Thyroid gland (tissue), 4 donors: Measurements from ENCODE around the gene APOH. TPM values are rescaled to one million over a fixed set of nuclear protein-coding genes. Genes with fewer than 3 reads are reported as not detected.
A peak's percentile ranks its signal among the peaks of the same experiment; 100 is the strongest.

Source experiments
- DNase-seq, 2 donors: peaks; one replicate each; pipeline ENCODE4 v3.0.0-alpha.2; 2019
- H3K27ac ChIP-seq, 3 donors: fragments of 200-600 bp; sonication (generic); 1 replicate in 2 of 3; 2 replicates in 1 of 3; pipeline ENCODE4 v1.5.1; 2016 to 2019; ENCODE audit warnings: mild to moderate bottlenecking in 1 of 3, moderate library complexity in 1 of 3
- H3K27me3 ChIP-seq: fragments of 200-600 bp; sonication (generic); one replicate; pipeline ENCODE4 v1.5.1; 2019
- H3K36me3 ChIP-seq, 2 donors: fragments of 200-600 bp; sonication (generic); one replicate each; pipeline ENCODE4 v1.5.1; 2016 to 2019
- H3K4me1 ChIP-seq, 2 donors: fragments of 200-600 bp; sonication (generic); one replicate each; pipeline ENCODE4 v1.5.1; 2017 to 2019
- H3K4me3 ChIP-seq, 3 donors: fragments of 200-600 bp; sonication (generic); replicated peaks in 1 of 3; 1 replicate in 2 of 3; 2 replicates in 1 of 3; pipeline ENCODE4 v1.5.1; 2016; ENCODE audit warnings: mild to moderate bottlenecking in 1 of 3
- H3K9me3 ChIP-seq: fragments of 200-600 bp; sonication (generic); one replicate; pipeline ENCODE4 v1.5.1; 2017
- POLR2A ChIP-seq, 2 donors: fragments of 450-650 bp; IDR thresholded peaks; one replicate each; pipeline ENCODE4 v1.6.1; 2017; ENCODE audit warnings: antibody characterized with exemption in 2 of 2, mild to moderate bottlenecking in 2 of 2, moderate library complexity in 1 of 2
- WGBS, 2 donors: methylation state at CpG; one replicate each; pipeline ENCODE4 v1.1.5; 2017; 5-methylcytosine and 5-hydroxymethylcytosine counted together
- intact Hi-C: fragments of 100-400 bp; cut with DNase I; formaldehyde crosslinking; loops from one replicate; pipeline ENCODE4 v1.15.1; 2023
- total RNA-seq, 4 donors: library from RNA; depleted of rRNA; stranded (reverse); fragments of >200 nt; gene quantifications; one replicate each; pipeline ENCODE4 v1.2.3, GENCODE V29; 2016
- TF ChIP-seq, protein P1 (sequence below), 6 experiments: fragments of 200-600 bp in 3 of 6; fragments of 450-650 bp in 3 of 6; sonication (generic) in 3 of 6; IDR thresholded peaks; one replicate each; pipeline ENCODE4 v1.5.1; 2016 to 2019; ENCODE audit warnings: antibody characterized with exemption in 6 of 6, mild to moderate bottlenecking in 2 of 6, inconsistent platforms in 1 of 6, moderate library complexity in 1 of 6

Gene APOH
- total RNA-seq, 4 donors from 2014 or later, result not detected

DNA sequence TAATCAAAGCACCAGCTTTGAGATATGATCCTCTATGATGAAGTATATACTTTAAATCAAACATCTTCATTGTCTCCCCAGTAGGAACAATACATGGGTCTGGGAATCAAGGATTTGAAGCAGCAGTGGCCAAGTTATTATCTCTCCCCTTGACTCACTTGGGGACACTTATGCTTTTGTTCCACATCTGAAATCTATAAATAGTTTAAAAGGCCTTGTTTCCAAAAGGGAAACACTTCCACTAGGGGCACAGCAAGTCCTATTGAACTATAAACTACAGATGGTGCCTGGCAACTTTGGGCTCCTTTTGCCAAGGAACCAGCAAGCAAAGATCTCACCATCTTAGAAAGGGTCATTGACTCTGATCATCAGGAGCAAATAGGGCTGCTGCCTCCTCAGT, 21.3 kb downstream of the APOH start:
- no peak for DNase-seq
- intact Hi-C loops, result no loop called here
- no peak for TF ChIP-seq POLR2A (IDR thresholded peaks at IDR 0.05)
- H3K4me1 ChIP-seq, result no peaks in the 10 kb centered on the region
- no peak overlapping the region for H3K27ac ChIP-seq
- no peaks in the 10 kb centered on the region for H3K27me3 ChIP-seq
- no peaks in the 10 kb centered on the region for H3K36me3 ChIP-seq
- no peaks in the 10 kb centered on the region for H3K9me3 ChIP-seq
- no peak overlapping the region for H3K4me3 ChIP-seq

DNA sequence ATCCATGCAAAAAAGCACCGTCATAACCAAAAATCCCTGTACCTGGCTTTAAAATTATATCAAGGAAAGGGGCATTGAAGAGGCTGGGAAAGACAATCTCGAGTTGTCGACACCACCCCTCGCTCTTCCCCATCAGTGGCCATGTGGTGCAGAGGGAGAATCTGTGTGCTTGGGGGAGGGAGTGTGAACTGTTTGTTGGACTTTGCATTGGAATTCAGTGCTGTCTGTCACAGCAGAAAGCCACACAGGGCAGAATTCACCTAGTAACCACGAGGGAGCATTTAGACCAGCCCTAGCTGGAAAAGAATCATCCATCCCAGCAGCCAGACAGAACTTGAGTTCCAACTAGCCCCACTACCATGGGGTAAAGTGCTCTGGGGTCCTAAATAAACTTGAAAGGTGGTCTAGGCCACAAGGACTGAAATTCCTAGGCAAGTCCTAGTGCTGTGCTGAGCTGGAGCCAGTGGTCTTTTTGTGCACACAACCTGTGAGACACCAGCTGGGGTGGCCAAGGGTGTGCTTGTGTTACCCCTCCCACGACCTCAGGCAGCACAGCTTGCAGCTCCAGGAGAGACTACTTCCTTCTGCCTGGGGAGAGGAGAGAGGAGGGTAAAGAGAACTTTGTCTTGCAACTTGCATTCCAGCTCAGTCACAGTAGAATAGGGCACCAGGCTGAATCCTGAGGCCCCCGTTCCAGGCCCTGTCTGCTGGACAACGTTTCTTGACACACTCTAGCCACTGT, 25.8 kb downstream of the APOH start:
- no peak for DNase-seq
- Histone ChIP-seq H3K27ac (no peak overlapping the region), H3K36me3 (no peaks in the 10 kb centered on the region), H3K4me1 (no peaks in the 10 kb centered on the region), H3K9me3 (no peaks in the 10 kb centered on the region), H3K27me3 (no peaks in the 10 kb centered on the region), H3K4me3 (no peak overlapping the region)
- intact Hi-C loops, result no loop called here
- WGBS, 2 donors, result 86% methylated on average over 8 of the region's 8 CpGs
- TF ChIP-seq, protein P1, sequence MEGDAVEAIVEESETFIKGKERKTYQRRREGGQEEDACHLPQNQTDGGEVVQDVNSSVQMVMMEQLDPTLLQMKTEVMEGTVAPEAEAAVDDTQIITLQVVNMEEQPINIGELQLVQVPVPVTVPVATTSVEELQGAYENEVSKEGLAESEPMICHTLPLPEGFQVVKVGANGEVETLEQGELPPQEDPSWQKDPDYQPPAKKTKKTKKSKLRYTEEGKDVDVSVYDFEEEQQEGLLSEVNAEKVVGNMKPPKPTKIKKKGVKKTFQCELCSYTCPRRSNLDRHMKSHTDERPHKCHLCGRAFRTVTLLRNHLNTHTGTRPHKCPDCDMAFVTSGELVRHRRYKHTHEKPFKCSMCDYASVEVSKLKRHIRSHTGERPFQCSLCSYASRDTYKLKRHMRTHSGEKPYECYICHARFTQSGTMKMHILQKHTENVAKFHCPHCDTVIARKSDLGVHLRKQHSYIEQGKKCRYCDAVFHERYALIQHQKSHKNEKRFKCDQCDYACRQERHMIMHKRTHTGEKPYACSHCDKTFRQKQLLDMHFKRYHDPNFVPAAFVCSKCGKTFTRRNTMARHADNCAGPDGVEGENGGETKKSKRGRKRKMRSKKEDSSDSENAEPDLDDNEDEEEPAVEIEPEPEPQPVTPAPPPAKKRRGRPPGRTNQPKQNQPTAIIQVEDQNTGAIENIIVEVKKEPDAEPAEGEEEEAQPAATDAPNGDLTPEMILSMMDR (IDR thresholded peaks at IDR 0.05), result no peak
- no peak for TF ChIP-seq POLR2A (IDR thresholded peaks at IDR 0.05)

DNA sequence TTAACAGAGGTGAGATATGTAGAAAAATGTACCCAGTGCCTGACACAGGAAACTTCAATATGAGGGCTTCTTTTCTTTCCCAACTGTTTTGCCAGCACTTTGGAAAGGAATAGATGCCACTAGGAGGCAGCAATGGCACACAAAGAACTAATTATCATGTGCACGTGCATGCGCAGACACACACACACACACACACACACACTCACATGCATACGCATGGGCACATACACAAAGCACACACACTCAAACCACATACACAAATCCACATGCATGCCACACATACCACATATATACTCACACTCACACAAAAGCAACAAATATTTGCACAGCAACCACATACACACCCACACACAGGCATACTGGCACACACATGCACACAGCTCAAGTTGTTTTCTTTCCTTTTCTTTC, 28.5 kb downstream of the APOH start:
- Histone ChIP-seq H3K9me3 (no peaks in the 10 kb centered on the region), H3K27ac (no peak overlapping the region), H3K4me1 (no peaks in the 10 kb centered on the region), H3K36me3 (no peaks in the 10 kb centered on the region), H3K27me3 (no peaks in the 10 kb centered on the region), H3K4me3 (no peak overlapping the region)
- peak; percentile 29 to 34 for DNase-seq
- intact Hi-C loops, result no loop called here
- 10% methylated on average over 3 of the region's 3 CpGs for WGBS, 2 donors
- no peak for TF ChIP-seq POLR2A (IDR thresholded peaks at IDR 0.05)
- TF ChIP-seq, protein P1 (IDR thresholded peaks at IDR 0.05), result peak in 4 of 6 experiments; percentile 25 to 70 (median 47)

DNA sequence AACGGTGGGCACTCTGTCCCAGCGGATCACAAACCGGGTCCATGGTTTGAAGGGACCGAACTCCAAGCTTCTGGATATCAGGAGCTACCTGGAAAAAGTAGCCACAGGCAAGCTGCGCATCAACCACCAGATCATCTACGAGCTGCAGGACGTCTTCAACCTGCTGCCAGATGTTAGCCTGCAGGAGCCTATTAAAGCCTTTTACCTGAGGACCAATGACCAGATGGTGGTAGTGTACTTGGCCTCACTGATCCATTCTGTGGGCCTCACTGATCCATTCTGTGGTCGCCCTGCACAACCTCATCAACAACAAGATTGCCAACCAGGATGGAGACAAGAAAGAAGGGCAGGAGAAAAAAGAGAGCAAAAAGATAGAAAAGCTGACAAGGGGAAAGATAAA, 31.0 kb downstream of the APOH start:
- Histone ChIP-seq H3K4me3 (no peak overlapping the region), H3K9me3 (no peaks in the 10 kb centered on the region), H3K27me3 (no peaks in the 10 kb centered on the region), H3K36me3 (no peaks in the 10 kb centered on the region), H3K27ac (no peak overlapping the region), H3K4me1 (no peaks in the 10 kb centered on the region)
- TF ChIP-seq, protein P1 (IDR thresholded peaks at IDR 0.05), result no peak
- no peak for TF ChIP-seq POLR2A (IDR thresholded peaks at IDR 0.05)
- WGBS, 2 donors, result 92 to 96% methylated on average over 8 of the region's 8 CpGs
- intact Hi-C loops, result no loop called here
- DNase-seq, result no peak

DNA sequence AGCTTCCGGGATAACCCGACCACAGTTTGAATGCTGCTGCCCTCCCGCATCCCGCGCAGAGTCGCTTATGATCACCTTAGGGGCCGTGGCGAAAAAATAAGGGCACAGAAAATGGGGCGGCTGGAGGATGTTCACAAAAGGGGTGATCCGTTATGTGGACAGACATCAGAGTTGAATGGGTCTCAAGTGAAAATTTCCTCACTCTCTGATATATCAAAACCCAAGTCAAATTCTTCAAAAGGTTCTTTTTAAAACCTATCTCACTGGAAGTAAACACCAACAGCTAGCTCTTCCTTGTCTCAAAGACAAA, 36.9 kb downstream of the APOH start:
- DNase-seq, result no peak
- Histone ChIP-seq H3K36me3 (no peaks in the 10 kb centered on the region), H3K27ac (peak overlapping the region in 2 of 3 donors; percentile 30 to 74), H3K4me3 (peak overlapping the region; percentile 48 to 75 (median 74)), H3K9me3 (no peaks in the 10 kb centered on the region), H3K27me3 (no peaks in the 10 kb centered on the region), H3K4me1 (peaks cover 9 to 12% of the 10 kb centered on the region in 2 donors)
- no peak for TF ChIP-seq POLR2A (IDR thresholded peaks at IDR 0.05)
- TF ChIP-seq, protein P1 (IDR thresholded peaks at IDR 0.05), result no peak
- 0 to 2% methylated on average over 10 of the region's 10 CpGs for WGBS, 2 donors
- intact Hi-C loops, result no loop called here
